Measurements from ENCODE around the gene VAC14.
"Not testable (repeated sequence)": the region's sequence is repeated elsewhere in the genome, so short reads cannot be mapped to it uniquely, and the experiment has no call there.

VAC14 gene

DNA sequence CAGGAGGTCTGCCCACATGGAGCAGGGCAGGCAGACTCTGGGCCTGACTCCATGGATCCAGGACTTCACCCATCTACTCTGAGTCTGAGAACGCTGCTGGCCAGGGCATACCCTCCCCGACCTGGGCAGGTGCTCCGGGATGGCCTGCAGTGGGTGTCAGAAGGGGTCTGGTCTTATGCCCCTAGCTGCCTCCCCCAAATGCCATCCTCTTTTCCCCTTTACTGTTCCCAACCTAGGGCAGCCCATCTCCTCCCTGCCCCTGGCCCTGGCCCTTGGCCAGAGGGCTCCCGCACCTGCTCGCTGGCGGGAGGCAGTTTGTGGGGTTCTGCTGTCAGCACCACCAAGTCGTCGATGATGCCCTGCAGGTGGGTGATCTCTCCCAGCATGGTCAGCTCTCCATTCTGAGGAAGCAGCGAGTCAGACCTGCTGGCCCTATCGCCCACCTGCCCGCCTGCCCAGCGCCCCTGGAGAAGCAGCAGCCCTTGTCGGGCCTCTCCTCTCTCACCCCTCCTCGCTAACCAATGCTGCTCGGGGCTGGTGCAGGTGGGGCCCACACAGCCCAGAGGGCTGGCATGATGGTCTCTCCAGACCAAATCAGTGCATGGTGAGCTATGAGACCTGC, 123.3 kb downstream of the VAC14 start:
- TF ChIP-seq POLR2A (IDR thresholded peaks at IDR 0.05; ENCODE audit: low read depth, low read length), result no peak
- DNase-seq (ENCODE audit: insufficient read length, low spot score) (no peak), FAIRE-seq (no peak)

DNA sequence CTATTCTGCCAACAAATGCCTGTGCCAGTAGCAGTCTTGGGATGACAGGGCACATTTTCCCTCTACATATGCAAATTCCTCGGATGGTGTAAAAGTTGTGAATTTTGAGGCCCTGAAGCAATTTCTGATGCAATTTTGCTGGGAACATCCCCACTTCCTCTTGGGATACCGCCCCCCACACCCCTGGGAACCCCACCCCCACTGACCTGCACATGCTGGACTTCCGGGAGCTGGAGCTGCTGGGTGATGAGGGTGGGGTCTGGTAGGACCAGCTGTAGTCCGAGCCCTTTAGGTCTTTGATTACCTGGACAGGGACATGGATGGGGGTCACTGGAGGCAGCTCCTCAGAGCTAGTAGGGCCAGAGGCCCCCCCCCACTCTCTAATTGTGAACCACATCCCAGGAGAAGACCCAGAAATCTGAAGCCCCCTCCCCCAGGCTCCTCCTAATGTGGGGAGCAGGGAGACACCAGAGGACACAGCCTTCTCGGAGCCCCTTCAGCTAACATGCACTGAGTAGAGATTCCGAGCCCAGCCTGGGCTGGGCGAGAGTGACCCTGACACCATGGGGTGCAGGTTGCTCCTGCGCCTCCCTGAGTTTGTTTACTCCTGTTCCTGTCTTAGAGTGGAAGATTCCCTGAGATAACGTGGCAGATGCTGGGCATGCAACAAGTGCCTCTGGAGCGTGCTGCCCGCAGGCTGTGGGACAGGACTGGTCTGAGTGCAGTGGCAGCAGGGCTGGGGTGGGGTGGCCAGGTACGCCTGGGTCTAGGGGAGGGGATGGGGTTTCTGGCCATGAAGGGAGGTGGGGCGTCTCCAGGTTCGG, 124.1 kb downstream of the VAC14 start:
- no peak for DNase-seq (ENCODE audit: insufficient read length, low spot score)
- FAIRE-seq, result no peak
- TF ChIP-seq POLR2A (IDR thresholded peaks at IDR 0.05; ENCODE audit: low read depth, low read length), result no peak

DNA sequence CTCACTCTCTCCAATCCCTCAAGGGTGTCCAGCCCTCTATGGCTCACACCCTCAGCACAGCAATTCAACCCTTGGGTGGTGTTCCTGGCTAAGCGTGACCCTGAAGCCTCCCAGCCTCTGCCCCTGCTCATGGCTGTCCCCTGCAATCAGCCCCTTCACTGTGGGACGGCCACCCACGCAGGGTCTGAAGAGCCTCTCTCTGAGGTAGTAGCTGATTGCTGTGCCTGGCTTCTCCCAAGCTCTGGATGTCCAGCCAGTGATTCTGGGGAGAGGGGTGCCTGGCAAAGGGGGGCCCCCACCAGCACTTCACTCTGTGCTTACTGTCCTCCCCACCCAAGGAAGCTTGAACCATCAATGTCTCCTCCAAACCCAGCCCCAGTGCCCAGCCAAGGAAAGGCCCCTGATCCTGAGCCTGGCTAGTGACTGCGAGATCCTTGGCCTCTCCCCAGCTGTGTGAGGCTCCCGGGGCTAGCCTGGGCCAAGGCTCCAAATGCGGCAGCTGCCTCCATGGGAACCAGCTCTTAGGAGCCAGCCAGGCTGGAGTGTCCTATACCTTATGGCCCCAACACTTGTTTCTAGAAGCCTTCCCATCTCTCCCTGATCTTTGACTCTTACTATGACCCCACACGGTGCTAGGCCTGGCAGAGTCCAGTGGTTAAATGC, 125.0 kb downstream of the VAC14 start:
- FAIRE-seq, result no peak

DNA sequence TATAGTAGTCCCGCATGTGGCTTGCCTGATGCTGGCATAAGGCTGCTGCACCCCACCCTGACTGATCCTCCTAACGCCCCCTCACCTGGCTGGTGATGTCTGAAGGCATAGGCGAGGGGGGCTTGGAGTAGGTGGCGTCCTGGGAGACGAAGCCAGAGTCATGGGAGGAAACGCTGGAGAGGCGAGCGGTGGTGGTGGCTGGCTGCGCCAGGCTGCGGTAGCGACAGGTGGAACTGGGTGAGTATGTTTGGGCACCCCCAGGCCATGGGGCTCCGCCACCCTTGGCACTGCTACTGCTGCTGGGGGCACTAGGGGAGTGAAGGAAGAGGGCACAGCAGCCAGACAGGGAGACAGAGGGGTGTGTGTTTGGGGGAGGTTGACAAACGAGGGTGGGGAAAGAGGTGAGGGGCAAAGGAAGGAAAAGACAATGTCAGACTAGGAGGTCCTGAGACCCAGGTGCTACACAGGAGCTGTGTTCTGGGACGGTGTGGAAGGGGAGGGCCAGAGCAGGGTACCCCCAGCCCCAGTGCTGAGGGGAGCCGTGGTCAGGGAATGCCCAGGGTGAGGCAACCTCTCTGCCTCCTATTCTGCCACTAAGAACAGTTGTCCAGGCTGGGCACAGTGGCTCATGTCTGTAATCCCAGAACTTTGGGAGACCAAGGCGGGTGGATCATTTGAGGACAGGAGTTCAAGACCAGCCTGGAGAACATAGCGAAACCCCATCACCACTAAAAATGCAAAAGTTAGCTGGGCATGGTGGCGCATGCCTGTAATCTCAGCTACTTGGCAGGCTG, 126.5 kb downstream of the VAC14 start:
- FAIRE-seq (no peak), DNase-seq (ENCODE audit: insufficient read length, low spot score) (no peak)
- TF ChIP-seq POLR2A (IDR thresholded peaks at IDR 0.05; ENCODE audit: low read depth, low read length), result no peak

More for the DNA sequence above, 125.0 kb downstream of the VAC14 start:
- no peak for TF ChIP-seq POLR2A (IDR thresholded peaks at IDR 0.05; ENCODE audit: low read depth, low read length)
- DNase-seq (ENCODE audit: insufficient read length, low spot score), result no peak

DNA sequence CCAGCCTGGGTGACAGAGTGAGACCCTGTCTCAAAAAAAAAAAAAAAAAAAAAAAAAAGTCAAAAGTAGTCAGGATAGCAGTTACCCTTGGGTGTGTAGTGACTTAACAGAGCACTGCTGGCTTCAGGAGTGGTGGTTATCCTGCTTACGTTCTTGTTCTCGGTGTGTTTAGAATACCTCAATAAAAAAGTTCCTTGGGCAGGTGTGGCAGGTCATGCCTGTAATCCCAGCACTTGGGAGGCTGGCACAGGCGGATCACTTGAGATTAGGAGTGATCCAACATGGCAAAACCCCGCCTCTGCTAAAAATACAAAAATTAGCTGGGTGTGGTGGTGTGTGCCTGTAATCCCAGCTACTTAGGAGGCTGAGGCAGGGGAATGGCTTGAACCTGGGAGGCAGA, 130.0 kb downstream of the VAC14 start:
- FAIRE-seq, result not testable (repeated sequence)

DNA sequence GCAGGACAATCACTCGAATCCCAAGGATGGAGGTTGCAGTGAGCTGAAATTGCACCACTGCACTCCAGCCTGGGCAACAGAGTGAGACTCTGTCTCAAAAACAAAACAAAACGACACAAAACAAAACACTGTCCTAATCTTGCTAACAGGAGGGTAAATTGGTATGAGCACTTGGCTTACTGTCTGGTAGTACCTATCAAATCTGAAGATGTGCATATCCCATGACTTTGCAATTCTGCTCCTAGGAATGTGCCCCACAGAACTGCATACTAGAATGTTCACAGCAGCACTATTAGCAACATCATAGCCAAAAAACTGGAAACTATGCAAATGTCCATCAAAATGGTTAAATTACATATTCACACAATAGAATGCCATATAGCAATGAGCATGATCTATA, 130.8 kb downstream of the VAC14 start:
- no peak for TF ChIP-seq POLR2A (IDR thresholded peaks at IDR 0.05; ENCODE audit: low read depth, low read length)
- FAIRE-seq (no peak), DNase-seq (ENCODE audit: insufficient read length, low spot score) (no peak)

More for the DNA sequence above, 130.0 kb downstream of the VAC14 start:
- DNase-seq (ENCODE audit: insufficient read length, low spot score), result not testable (repeated sequence)

DNA sequence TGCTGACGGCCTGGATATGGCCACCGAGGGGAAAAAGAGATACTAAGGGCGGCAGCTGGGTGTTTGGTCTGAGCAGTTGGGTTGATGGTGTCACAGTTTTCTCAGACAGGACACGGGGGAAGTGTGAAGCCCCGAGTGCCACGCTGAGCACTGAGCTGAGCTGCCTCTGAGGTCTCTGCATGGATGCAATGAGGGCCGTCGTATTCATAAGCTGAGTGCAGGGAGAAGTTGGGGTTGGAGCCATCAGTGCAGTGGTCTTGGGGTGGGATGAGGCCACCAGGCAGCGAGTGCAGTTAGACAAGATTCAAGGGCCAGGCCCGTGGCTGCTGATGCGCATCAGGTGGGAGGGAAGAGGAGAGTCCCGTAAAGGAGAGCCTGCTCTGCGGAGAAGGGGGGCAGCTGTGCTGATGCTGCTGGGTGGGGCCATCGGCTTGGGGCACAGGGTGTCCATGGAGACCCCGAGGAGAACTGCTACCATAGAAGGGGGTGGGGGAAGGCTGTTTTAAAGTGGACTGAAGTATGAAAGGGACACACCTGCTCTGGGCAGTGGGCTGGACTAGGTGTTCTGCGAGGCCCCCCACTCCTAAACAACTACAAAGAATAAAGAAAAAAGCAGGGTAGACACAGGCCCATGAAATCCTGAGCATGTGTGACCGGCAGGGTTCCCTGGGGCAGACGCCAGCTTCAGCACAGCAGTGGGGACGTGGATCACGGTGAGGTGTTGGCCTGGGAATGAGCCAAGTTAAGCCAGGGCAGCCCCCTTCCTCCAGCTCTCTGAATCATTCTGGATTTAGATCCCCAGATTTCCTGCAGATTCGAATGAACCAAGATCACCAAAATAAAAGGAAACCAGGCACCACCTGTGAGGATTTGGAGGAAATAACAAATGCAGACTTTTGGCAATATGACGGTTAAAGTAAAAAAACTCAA, 134.9 kb downstream of the VAC14 start:
- FAIRE-seq, result no peak
- TF ChIP-seq POLR2A (IDR thresholded peaks at IDR 0.05; ENCODE audit: low read depth, low read length), result no peak
- DNase-seq (ENCODE audit: insufficient read length, low spot score), result no peak

DNA sequence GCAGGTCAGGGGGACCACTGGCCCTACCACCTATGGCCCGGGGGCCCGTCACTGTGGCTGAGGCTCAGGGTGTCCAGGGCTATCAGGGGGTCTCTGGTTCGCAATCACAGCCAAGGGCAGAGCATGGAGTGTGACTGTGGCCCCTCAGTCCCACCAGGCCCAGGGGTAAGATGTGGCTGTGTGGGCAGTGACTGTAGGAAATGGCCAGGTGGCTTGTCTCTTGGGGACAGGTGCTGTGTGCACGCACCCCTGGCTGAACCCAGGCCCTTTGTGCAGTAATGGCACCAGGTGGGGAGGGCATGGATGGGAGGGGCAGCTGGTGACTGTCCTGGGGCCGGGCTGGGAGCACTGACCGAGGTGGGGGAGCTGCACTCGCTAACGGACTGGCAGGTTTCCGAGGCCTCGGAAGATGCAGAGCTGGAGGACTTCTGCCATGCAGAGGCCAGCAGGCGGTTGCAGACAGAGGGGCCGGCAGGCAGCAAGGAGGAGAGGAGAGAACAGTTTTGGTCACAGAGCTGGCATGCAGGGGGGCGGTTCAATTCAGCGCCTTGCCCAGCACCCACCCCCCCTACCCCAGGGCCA, 135.8 kb downstream of the VAC14 start:
- FAIRE-seq, result no peak
- no peak for DNase-seq (ENCODE audit: insufficient read length, low spot score)
- TF ChIP-seq POLR2A (IDR thresholded peaks at IDR 0.05; ENCODE audit: low read depth, low read length), result no peak

DNA sequence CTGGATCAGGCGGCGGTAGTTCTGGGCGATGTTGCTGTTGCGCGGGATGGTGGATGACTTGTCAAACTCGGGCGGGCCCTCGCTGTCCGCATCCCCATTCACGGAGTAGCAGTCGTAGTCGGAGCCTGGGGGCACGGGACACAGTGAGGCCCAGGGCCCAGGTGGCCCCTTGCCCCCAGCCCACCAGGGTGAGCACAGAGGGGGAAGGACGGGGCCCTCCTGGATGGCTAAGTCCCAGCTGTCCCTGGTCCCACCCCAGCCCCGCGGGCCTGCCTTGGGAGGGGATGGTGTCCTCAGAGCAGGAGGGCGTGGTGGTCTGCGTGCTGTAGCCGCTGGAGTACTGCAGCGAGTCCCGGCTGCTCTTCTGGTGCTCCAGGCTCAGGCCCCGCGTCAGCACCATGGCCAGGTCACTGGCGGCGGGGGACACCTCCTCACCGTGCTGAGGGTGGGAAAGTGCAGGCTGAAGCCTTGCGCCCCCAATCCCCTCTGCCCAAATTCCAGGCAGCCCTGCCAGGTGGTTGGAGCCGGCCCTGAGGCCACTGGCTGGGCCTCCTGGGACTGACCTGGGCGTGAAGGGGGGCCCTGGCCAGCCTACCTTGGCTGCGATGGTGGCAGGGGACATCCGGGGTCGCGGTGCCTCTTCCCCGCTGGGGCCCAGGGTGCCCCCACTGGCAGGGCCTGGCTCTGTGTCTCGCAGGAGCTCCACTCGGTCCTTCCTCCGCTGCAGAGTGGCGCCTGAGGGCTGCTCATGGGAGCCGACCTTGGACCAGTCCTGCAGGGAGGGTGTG, 136.4 kb downstream of the VAC14 start:
- DNase-seq (ENCODE audit: insufficient read length, low spot score) (no peak), FAIRE-seq (no peak)
- TF ChIP-seq POLR2A (IDR thresholded peaks at IDR 0.05; ENCODE audit: low read depth, low read length), result no peak

DNA sequence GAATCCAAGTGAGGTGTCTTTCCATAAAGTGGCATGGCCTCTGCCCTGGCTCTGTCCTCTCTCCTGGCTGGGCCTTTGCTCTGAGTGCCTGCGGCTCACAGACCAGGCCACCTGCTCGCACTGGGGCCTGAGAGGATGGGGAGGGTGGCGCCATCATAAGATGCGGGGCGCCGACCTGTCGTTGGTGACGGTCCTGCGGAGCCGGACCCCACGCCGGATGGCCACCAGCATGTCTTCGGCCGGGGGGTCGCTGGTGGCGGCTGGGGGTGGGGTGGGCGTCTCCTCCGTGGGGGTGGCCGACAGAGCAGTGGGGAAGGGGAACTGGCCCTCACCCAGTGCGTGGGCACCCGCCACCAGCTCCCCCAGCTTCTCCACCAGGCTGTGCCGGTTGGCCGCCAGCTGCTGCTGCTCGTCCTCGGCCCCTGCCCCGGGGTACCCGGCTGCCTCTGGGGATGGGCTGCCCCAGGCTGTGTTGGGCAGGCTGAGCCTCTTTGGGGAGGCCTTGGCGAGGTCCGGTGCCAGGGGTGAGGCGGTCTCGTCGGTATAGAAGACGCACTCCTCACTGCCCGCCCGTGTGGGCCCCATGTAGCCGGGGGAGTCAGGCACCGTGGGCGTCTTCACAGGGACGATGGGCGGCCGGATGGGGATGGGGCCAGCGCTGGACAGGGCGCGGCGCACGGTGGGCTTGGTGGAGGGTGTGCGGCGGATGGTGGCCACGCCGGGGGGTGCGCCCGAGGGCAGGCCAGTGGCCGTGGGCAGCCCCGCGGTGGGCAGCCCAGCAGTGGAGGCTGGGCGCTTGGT, 137.2 kb downstream of the VAC14 start:
- DNase-seq (ENCODE audit: insufficient read length, low spot score), result no peak
- TF ChIP-seq POLR2A (IDR thresholded peaks at IDR 0.05; ENCODE audit: low read depth, low read length), result no peak
- FAIRE-seq, result no peak

DNA sequence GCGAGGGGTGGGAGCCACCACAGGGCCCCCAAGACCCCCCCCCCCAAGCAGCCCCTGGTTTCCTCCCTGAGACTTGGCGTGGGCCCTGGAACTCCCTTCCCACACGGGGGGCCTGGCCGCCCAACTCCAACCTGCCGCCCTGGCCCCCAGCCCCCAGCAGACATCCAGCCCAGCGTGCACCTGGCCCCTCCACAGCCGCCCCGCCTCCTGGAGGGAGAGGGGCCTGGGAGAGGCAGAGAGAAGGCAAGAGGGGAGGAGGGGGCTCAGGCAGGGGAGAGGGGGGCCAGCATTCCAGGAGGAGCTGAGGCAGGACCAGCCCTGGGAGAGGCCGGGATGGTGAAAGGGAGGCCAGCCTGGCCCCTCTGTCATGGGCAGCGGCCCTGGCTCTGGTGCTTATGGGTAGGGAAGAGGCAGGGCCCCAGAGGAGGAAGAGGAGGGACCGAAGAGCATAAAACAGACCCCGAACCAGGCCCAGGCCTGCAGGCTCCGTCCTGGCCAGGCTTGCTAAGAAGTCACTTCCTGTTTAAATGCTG, 137.9 kb downstream of the VAC14 start:
- FAIRE-seq (no peak), DNase-seq (ENCODE audit: insufficient read length, low spot score) (no peak)
- TF ChIP-seq POLR2A (IDR thresholded peaks at IDR 0.05; ENCODE audit: low read depth, low read length), result no peak
